Activated CD4-positive, alpha-beta memory T cell treated with anti-CD3 and anti-CD28 coated beads for 36 hours (primary cell): ENCODE data around the gene ZNF215. TPM values are rescaled to one million over a fixed set of nuclear protein-coding genes. Genes with fewer than 3 reads are reported as not detected.
"Not testable (repeated sequence)": the region's sequence is repeated elsewhere in the genome, so short reads cannot be mapped to it uniquely, and the experiment has no call there.

Experiments
- CTCF ChIA-PET: fragments of 350-600 bp; sonication (Branson Sonifier 250); formaldehyde crosslinking; loops from one replicate; lab custom pipeline; 2021; ENCODE audit warnings: antibody characterized with exemption, inconsistent platforms; lab: Charles Lee
- POLR2A ChIA-PET: fragments of 350-600 bp; sonication (Branson Sonifier 250); formaldehyde crosslinking; loops from one replicate; lab custom pipeline; 2021; ENCODE audit warnings: antibody characterized with exemption; lab: Charles Lee
- DNase-seq: peaks from one replicate; pipeline ENCODE4 v3.0.0-alpha.2; 2020
- H3K27ac Mint-ChIP-seq: one replicate; pipeline ENCODE4 v1.8.0; 2021; ENCODE audit warnings: mixed read lengths
- H3K27me3 Mint-ChIP-seq: one replicate; pipeline ENCODE4 v1.8.0; 2021; ENCODE audit warnings: mixed read lengths
- H3K36me3 Mint-ChIP-seq: one replicate; pipeline ENCODE4 v1.8.0; 2021; ENCODE audit warnings: mixed read lengths
- H3K4me1 Mint-ChIP-seq: one replicate; pipeline ENCODE4 v1.8.0; 2021; ENCODE audit warnings: low read depth, mixed read lengths
- H3K4me3 Mint-ChIP-seq: one replicate; pipeline ENCODE4 v1.8.0; 2021; ENCODE audit warnings: mild to moderate bottlenecking, mixed read lengths
- H3K9me3 Mint-ChIP-seq: one replicate; pipeline ENCODE4 v1.8.0; 2021; ENCODE audit warnings: mixed read lengths
- intact Hi-C: fragments of 100-400 bp; cut with micrococcal nuclease; formaldehyde crosslinking; loops from one replicate; pipeline ENCODE4 v1.15.1; 2023
- total RNA-seq, 2 experiments: library from RNA; stranded (reverse); gene quantifications; one replicate each; pipeline ENCODE4 v1.2.3, GENCODE V29; 2021

The ZNF215 gene
- under 1 TPM; 0.57 to 0.68 TPM for total RNA-seq

DNA sequence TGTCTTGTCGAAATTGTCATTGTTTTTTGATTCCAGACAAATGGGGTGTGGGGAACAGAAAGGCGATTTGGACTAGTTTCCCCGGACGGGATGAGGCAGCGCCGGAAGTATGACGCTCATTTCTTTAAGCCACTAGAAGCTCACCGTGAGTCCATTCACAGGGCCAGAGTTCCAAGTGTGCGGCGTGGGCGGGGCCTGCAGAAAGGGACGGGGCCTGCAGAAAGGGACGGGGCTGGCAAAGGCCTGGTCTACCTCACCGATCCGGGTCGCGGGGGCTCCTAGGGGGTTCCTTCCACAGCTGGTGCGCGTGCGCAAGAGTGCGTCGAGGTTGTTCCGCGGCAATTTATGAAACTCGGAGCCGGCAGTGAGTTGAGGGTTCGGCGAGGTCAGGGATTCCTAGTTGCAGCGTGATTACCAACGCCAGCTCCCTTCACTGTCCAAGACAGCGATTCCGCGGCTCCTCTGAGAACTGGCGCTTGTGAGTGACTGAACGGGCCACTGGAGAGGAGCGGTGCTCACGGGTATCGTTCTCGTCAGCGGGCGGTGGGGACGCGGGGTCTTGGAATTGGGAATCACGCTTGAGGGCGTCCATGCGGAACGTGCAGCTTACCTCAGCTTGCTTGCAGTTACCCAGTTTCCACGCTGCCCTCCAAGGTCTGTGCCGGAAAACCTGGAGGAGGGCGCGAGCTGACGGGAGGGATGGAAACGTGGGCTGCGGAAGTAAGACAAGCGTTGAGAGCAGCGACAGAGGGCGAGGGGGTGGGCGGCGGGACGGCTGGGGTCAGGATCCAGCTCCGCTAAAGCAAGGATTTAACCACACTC lies at the start of gene ZNF215:
Gene ZNF215 (plus strand): TSS at position 219 of the 822 bp plus-strand sequence. CDS start 5,847 bp downstream, outside the sequence.
- Mint-ChIP-seq H3K27me3 (peaks cover 45% of the 10 kb centered on the region), H3K4me1 (peaks cover 19% of the 10 kb centered on the region), H3K36me3 (no peaks in the 10 kb centered on the region), H3K9me3 (no peaks in the 10 kb centered on the region), H3K4me3 (peak within 1 kb of the TSS; percentile 77), H3K27ac (no peak within 1 kb of the TSS)
- CTCF ChIA-PET, result interaction anchor here (0.8 to 1.3 kb wide), 3 partner anchors 114 to 243 kb away, joined by 3 to 4 read pairs (median 3); partner anchors contain the start of gene MRPL17
- POLR2A ChIA-PET, result no interaction called here
- intact Hi-C loops, result no loop called here
- peak; percentile 65 for DNase-seq

DNA sequence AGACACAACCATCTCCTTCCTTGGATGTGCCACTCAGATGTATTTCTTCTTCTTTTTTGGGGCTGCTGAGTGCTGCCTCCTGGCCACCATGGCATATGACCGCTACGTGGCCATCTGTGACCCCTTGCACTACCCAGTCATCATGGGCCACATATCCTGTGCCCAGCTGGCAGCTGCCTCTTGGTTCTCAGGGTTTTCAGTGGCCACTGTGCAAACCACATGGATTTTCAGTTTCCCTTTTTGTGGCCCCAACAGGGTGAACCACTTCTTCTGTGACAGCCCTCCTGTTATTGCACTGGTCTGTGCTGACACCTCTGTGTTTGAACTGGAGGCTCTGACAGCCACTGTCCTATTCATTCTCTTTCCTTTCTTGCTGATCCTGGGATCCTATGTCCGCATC lies 49.3 kb upstream of the ZNF215 start:
- intact Hi-C loops, result no loop called here
- ChIA-PET CTCF (no interaction called here), POLR2A (no interaction called here)
- Mint-ChIP-seq H3K36me3 (no peaks in the 10 kb centered on the region), H3K4me1 (no peaks in the 10 kb centered on the region), H3K27ac (no peak overlapping the region), H3K27me3 (peaks cover 3% of the 10 kb centered on the region), H3K9me3 (no peaks in the 10 kb centered on the region), H3K4me3 (no peak overlapping the region)
- DNase-seq, result no peak

DNA sequence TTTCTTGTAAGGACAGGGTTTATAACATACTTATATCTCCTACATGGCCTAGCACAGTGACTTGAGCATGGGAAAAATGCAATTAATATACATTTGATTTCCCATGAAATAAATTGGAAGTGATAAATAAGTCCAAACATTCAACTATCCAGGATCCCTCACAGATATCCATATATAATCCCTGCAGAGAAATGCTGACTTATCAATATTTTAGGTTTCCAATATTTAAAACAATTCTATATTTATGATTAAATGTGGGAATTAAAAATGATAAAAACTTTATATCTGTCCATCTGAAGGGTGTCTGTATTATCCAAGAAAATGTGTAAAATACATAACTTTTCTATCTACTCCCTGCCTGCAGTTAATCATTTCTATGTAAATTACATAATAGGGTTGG lies 43.5 kb upstream of the ZNF215 start:
- Mint-ChIP-seq H3K27me3 (peaks cover 4% of the 10 kb centered on the region), H3K9me3 (no peaks in the 10 kb centered on the region), H3K36me3 (no peaks in the 10 kb centered on the region), H3K4me3 (no peak overlapping the region), H3K27ac (no peak overlapping the region), H3K4me1 (no peaks in the 10 kb centered on the region)
- CTCF ChIA-PET, result no interaction called here
- no peak for DNase-seq
- intact Hi-C loops, result no loop called here
- POLR2A ChIA-PET, result no interaction called here

DNA sequence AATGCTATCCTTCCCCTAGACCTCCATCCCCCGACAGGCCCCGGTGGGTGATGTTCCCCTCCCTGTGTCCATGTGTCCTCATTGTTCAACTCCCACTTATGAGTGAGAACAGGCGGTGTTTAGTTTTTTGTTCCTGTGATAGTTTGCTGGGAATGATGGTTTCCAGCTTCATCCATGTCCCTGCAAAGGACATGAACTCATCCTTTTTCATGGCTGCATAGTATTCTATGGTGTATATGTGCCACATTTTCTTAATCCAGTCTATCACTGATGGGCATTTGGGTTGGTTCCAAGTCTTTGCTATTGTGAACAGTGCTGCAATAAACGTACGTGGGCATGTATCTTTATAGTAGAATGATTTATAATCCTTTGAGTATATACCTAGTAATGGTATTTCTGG lies 38.5 kb upstream of the ZNF215 start:
- H3K9me3 Mint-ChIP-seq, DNase-seq, H3K27me3 Mint-ChIP-seq, intact Hi-C loops, H3K4me3 Mint-ChIP-seq, H3K36me3 Mint-ChIP-seq, H3K4me1 Mint-ChIP-seq, H3K27ac Mint-ChIP-seq, POLR2A ChIA-PET, CTCF ChIA-PET: not testable (repeated sequence)

DNA sequence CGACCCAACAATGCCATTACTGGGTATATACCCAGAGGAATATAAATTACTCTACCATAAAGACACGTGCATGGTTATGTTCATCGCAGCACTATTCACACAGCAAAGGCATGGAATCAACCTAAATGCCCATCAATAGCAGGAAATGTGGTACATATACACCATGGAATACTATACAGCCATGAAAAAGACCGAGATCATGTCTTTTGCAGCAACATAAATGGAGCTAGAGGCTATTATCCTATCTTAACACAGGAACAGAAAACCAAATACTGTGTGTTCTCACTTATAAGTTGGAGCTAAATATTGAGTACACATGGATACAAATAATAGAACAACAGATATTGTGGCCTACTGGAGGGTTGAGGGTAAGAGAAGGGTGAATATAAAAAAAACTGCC lies 37.4 kb upstream of the ZNF215 start:
- intact Hi-C loops, result no loop called here
- no peaks in the 10 kb centered on the region for H3K9me3 Mint-ChIP-seq
- H3K27me3 Mint-ChIP-seq, result peaks cover 5% of the 10 kb centered on the region
- H3K27ac Mint-ChIP-seq, result no peak overlapping the region
- H3K4me3 Mint-ChIP-seq, result no peak overlapping the region
- DNase-seq, result no peak
- POLR2A ChIA-PET, result no interaction called here
- no peaks in the 10 kb centered on the region for H3K36me3 Mint-ChIP-seq
- H3K4me1 Mint-ChIP-seq, result no peaks in the 10 kb centered on the region
- CTCF ChIA-PET, result interaction anchor here (0.7 to 1.3 kb wide), 2 partner anchors 76 to 89 kb away, joined by 4 read pairs; no protein-coding TSS in a partner anchor

DNA sequence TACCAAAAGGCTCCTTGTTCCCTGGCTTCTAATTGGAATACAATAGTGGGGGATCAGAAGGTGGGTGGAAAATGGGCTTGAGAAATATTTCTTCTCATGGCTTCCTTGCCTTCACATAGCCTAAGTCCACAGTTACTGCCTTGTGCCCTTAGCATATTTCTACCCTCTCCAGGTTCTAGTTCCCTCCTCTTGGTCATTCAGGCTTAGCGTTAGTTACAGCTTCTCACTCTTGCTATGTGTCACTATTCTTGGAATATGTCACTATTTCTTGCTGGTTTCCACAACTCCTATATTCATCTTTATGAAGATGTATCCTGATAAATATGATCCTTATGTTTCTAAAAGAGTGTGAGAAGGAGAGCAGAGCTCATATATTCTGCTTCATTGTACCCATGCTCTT lies 36.4 kb upstream of the ZNF215 start:
- Mint-ChIP-seq H3K27me3 (peaks cover 5% of the 10 kb centered on the region), H3K4me1 (no peaks in the 10 kb centered on the region), H3K36me3 (no peaks in the 10 kb centered on the region), H3K9me3 (no peaks in the 10 kb centered on the region), H3K4me3 (no peak overlapping the region), H3K27ac (no peak overlapping the region)
- ChIA-PET CTCF (interaction anchor here (0.6 to 1.3 kb wide), 2 partner anchors 77 to 133 kb away, joined by 4 read pairs; no protein-coding TSS in a partner anchor), POLR2A (no interaction called here)
- no peak for DNase-seq
- intact Hi-C loops, result no loop called here

DNA sequence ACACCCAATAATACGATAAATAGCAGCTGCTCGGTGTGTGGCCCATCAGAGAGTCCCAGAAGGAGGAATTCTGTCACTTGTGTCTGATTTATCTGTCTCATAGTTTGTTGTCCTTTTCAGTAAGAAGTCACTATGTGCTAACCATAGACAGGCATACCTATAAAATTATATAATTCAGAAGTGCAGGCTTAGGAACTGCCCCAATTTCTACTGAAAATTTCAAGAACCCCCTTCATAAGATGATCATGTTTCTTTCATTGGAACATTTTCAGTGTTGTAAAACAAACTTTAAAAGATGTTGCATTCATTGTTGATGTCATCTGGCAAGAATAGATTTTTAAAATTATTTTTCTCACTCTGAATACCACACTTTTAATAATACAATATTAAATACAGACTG lies 33.8 kb upstream of the ZNF215 start, which contains the start of gene OR2D2:
Gene OR2D2 (minus strand): TSS at position 101 of the 400 bp plus-strand sequence. CDS start 0 bp downstream, at position 101.
- no peak for DNase-seq
- Mint-ChIP-seq H3K27me3 (peaks cover 5% of the 10 kb centered on the region), H3K27ac (no peak within 1 kb of the TSS), H3K36me3 (no peaks in the 10 kb centered on the region), H3K9me3 (no peaks in the 10 kb centered on the region), H3K4me3 (no peak within 1 kb of the TSS), H3K4me1 (no peaks in the 10 kb centered on the region)
- ChIA-PET POLR2A (no interaction called here), CTCF (interaction anchor here (1.0 kb wide), 1 partner anchor 80 kb away, joined by 3 read pairs; no protein-coding TSS in a partner anchor)
- intact Hi-C loops, result no loop called here

DNA sequence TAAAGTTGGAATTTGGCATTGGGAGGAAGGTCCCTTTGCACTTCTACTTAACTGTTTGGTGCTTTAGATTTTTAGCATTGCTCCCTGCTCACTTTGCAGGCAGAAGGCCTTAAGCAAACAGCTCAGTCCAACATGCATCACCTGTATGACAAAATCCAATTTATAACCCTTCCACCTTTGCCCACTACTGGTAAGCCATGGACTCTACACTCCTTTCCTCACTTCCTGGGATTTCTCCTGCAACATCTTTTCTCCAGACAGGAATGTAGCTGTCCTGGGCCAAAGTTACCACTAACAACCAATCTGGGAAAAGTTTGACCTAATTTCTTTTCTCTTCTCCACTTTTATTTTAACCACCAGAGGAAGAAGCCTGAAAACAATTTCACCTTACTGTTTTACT lies 32.1 kb upstream of the ZNF215 start:
- ChIA-PET POLR2A (no interaction called here), CTCF (no interaction called here)
- H3K27me3 Mint-ChIP-seq, result peaks cover 7% of the 10 kb centered on the region
- no peak for DNase-seq
- H3K36me3 Mint-ChIP-seq, result no peaks in the 10 kb centered on the region
- no peaks in the 10 kb centered on the region for H3K9me3 Mint-ChIP-seq
- H3K27ac Mint-ChIP-seq, result no peak overlapping the region
- H3K4me1 Mint-ChIP-seq, result no peaks in the 10 kb centered on the region
- H3K4me3 Mint-ChIP-seq, result no peak overlapping the region
- intact Hi-C loops, result no loop called here

DNA sequence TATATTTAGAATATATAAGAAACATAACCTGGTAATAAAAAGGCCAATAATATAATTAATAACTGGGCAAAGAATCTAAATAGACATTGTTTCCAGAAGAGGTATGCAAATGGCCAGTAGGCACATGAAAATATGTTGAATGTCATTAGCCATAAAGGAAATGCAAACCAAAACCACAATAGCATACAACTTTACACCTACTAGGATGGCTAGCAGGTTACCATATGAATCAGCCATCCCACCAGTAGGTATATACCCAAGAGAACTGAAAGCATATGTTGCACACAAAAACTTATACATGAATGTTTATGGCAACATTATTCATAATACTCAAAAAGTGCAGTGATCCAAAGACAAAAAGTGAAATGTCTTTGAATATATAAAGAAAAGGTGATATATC lies 31.2 kb upstream of the ZNF215 start:
- no peak for DNase-seq
- H3K27me3 Mint-ChIP-seq, result peaks cover 8% of the 10 kb centered on the region
- H3K27ac Mint-ChIP-seq, result no peak overlapping the region
- ChIA-PET CTCF (no interaction called here), POLR2A (no interaction called here)
- no peak overlapping the region for H3K4me3 Mint-ChIP-seq
- H3K4me1 Mint-ChIP-seq, result no peaks in the 10 kb centered on the region
- intact Hi-C loops, result no loop called here
- no peaks in the 10 kb centered on the region for H3K36me3 Mint-ChIP-seq
- H3K9me3 Mint-ChIP-seq, result no peaks in the 10 kb centered on the region

DNA sequence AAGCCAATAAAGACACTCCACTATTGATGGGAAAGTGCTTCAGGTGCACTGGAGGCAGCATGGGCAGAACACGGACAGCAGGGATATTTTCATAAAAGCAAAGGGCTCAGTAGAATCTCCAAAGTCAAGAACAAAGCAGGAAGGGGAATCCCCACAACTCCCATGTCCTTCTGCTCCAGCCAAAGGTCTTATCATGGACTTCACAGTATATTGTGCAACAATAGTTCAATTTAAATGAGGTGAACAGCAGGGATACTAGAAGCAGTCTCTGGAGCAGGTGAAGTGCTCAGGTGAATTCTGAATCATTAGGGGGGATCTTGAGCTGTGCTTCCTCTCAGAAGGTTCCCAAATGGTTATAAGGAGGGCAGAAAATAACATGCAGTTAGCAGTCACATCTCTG lies 27.3 kb upstream of the ZNF215 start:
- H3K36me3 Mint-ChIP-seq, result no peaks in the 10 kb centered on the region
- intact Hi-C loops, result no loop called here
- POLR2A ChIA-PET, result no interaction called here

DNA sequence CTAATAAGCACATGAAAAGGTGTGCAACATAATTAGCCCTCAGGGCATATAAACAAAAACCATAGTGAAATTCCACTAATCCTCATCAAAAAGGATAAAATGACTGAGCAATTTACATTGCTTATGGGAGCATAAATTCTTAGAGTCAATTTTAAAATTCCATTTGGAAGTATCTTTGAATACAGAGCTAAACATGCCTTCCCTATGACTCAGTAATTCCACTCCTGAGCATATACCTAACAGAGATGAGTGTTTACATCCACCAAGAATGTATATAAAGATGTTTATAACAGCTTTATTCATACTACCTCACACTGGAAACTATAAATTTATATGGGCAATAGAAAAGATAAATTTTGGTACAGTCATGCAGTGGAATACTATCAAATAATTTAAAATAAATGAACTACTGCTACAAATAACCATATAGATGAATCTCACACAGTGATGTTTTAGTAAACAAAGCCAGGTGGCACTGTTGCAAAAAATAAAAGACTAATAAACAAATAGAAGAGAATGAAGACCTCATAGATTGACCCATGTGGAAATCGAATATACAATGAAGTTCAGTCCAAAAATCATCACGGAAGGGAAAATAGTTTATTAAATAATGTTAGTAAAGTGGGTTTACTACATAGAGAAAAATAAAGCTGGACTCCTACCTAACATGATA lies 25.8 kb upstream of the ZNF215 start:
- CTCF ChIA-PET, result no interaction called here
- DNase-seq, result no peak
- H3K36me3 Mint-ChIP-seq, result no peaks in the 10 kb centered on the region
- H3K4me1 Mint-ChIP-seq, result no peaks in the 10 kb centered on the region
- intact Hi-C loops, result no loop called here
- H3K9me3 Mint-ChIP-seq, result no peaks in the 10 kb centered on the region
- peaks cover 7% of the 10 kb centered on the region for H3K27me3 Mint-ChIP-seq
- POLR2A ChIA-PET, result no interaction called here
- no peak overlapping the region for H3K27ac Mint-ChIP-seq
- no peak overlapping the region for H3K4me3 Mint-ChIP-seq

More for the DNA sequence above, 27.3 kb upstream of the ZNF215 start:
- Mint-ChIP-seq H3K9me3 (no peaks in the 10 kb centered on the region), H3K27ac (no peak overlapping the region), H3K4me1 (no peaks in the 10 kb centered on the region), H3K4me3 (no peak overlapping the region), H3K27me3 (peaks cover 6% of the 10 kb centered on the region)
- CTCF ChIA-PET, result no interaction called here
- no peak for DNase-seq

DNA sequence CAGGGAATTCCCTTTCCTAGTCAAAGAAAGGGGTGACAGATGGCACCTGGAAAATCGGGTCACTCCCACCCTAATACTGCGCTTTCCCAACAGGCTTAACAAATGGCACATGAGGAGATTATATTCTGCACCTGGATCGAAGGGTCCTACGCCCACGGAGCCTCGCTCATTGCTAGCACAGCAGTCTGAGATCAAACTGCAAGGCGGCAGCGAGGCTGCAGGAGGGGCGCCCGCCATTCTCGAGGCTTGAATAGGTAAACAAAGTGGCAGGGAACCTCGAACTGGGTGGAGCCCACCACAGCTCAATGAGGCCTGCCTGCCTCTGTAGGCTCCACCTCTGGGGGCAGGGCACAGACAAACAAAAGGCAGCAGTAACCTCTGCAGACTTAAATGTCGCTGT lies 21.4 kb upstream of the ZNF215 start:
- H3K9me3 Mint-ChIP-seq, H3K4me1 Mint-ChIP-seq, H3K27me3 Mint-ChIP-seq, H3K36me3 Mint-ChIP-seq, intact Hi-C loops, H3K4me3 Mint-ChIP-seq, CTCF ChIA-PET, DNase-seq, POLR2A ChIA-PET, H3K27ac Mint-ChIP-seq: not testable (repeated sequence)
